Measurements from ENCODE around the gene CUL5. TPM values are rescaled to one million over a fixed set of nuclear protein-coding genes. Genes with fewer than 3 reads are reported as not detected.

Gene CUL5
- polyA plus RNA-seq, 1 donor (not counting 4 experiments of a cell fraction or from before 2014, with no cell fraction given) = 15.1 TPM

DNA sequence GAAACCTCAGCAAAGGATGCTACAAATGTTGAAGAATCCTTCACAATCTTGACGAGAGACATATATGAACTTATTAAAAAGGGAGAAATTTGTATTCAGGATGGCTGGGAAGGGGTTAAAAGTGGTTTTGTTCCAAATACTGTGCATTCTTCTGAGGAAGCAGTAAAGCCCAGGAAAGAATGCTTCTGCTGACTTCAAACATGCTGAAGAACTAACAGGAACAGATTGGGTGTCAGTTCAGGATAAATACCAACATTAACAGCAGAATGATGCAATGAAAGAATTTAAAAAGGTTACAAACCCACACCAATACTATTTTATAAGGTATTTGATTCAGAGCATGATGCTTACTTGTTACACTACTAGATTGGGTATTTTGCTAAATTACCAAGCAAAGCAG, 46.5 kb upstream of the CUL5 start:
- Histone ChIP-seq H3K27me3 (ENCODE audit: control insufficient read depth, extremely low read depth, insufficient read depth, low read length) (no peaks in the 10 kb centered on the region), H3K9me3 (ENCODE audit: control insufficient read depth, low read depth, low read length) (no peaks in the 10 kb centered on the region)
- no peak for FAIRE-seq

DNA sequence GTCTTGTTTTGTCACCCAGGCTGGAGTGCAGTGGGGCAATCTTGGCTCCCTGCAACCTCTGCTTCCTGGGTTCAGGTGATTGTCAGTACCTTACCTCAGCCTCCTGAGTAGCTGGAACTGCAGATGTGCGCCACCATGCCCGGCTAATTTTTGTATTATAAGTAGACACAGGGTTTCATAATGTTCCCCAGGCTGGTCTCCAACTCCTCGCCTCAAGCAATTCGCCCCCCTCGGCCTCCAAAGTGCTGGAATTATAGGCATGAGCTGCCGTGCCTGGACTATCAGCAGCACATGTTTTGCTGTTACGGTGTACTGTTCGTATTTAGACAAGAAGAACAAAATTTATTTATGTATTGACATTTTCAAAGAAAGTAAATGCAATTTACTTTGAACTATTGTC, 45.6 kb upstream of the CUL5 start:
- Histone ChIP-seq H3K9me3 (ENCODE audit: control insufficient read depth, low read depth, low read length) (no peaks in the 10 kb centered on the region), H3K4me2 (ENCODE audit: control insufficient read depth, extremely low read depth, insufficient read depth, low read depth, low read length) (no peak overlapping the region), H3K9me1 (ENCODE audit: control insufficient read depth, extremely low read depth, insufficient read depth, low read length) (no peaks in the 10 kb centered on the region), H3K27ac (ENCODE audit: control insufficient read depth, insufficient read depth, low read length) (no peak overlapping the region), H3K27me3 (ENCODE audit: control insufficient read depth, extremely low read depth, insufficient read depth, low read length) (no peaks in the 10 kb centered on the region), H3K9ac (ENCODE audit: control insufficient read depth, extremely low read depth, insufficient read depth, low read length) (no peak overlapping the region), H3K36me3 (ENCODE audit: control insufficient read depth in 2 of 2, extremely low read depth in 1 of 2, insufficient read depth in 2 of 2, low read length in 2 of 2) (no peaks in the 10 kb centered on the region), H2AFZ (ENCODE audit: control insufficient read depth, low read length) (no peak overlapping the region), H3K4me3 (ENCODE audit: control insufficient read depth in 2 of 3, extremely low read depth in 1 of 3, insufficient read depth in 2 of 3, low read depth in 1 of 3, low read length in 3 of 3) (no peak overlapping the region), H3K4me1 (ENCODE audit: control insufficient read depth, extremely low read depth, insufficient read depth, low read length) (no peaks in the 10 kb centered on the region), H4K20me1 (ENCODE audit: control insufficient read depth, extremely low read depth, insufficient read depth, low read length) (no peaks in the 10 kb centered on the region), H3K79me2 (ENCODE audit: control insufficient read depth, insufficient read depth, low read length) (no peaks in the 10 kb centered on the region)
- no peak for TF ChIP-seq EZH2 (IDR thresholded peaks at IDR 0.05; ENCODE audit: low read length)
- DNase-seq (ENCODE audit: low read depth, low spot score) = no peak
- dilution Hi-C loops (cut with MboI; ENCODE audit: extremely low pct_ligation_motif_present, low sequenced_read_pairs) = no loop called here
- no peak for FAIRE-seq

More for the DNA sequence above, 46.5 kb upstream of the CUL5 start:
- Histone ChIP-seq H3K79me2 (ENCODE audit: control insufficient read depth, insufficient read depth, low read length) (no peaks in the 10 kb centered on the region), H3K9me1 (ENCODE audit: control insufficient read depth, extremely low read depth, insufficient read depth, low read length) (no peaks in the 10 kb centered on the region), H2AFZ (ENCODE audit: control insufficient read depth, low read length) (no peak overlapping the region), H3K4me3 (ENCODE audit: control insufficient read depth in 2 of 3, extremely low read depth in 1 of 3, insufficient read depth in 2 of 3, low read depth in 1 of 3, low read length in 3 of 3) (no peak overlapping the region), H3K4me2 (ENCODE audit: control insufficient read depth, extremely low read depth, insufficient read depth, low read depth, low read length) (no peak overlapping the region), H3K9ac (ENCODE audit: control insufficient read depth, extremely low read depth, insufficient read depth, low read length) (no peak overlapping the region), H3K4me1 (ENCODE audit: control insufficient read depth, extremely low read depth, insufficient read depth, low read length) (no peaks in the 10 kb centered on the region), H4K20me1 (ENCODE audit: control insufficient read depth, extremely low read depth, insufficient read depth, low read length) (no peaks in the 10 kb centered on the region), H3K36me3 (ENCODE audit: control insufficient read depth in 2 of 2, extremely low read depth in 1 of 2, insufficient read depth in 2 of 2, low read length in 2 of 2) (no peaks in the 10 kb centered on the region), H3K27ac (ENCODE audit: control insufficient read depth, insufficient read depth, low read length) (no peak overlapping the region)
- DNase-seq (ENCODE audit: low read depth, low spot score) = no peak
- dilution Hi-C loops (cut with MboI; ENCODE audit: extremely low pct_ligation_motif_present, low sequenced_read_pairs) = no loop called here
- TF ChIP-seq, protein P1, sequence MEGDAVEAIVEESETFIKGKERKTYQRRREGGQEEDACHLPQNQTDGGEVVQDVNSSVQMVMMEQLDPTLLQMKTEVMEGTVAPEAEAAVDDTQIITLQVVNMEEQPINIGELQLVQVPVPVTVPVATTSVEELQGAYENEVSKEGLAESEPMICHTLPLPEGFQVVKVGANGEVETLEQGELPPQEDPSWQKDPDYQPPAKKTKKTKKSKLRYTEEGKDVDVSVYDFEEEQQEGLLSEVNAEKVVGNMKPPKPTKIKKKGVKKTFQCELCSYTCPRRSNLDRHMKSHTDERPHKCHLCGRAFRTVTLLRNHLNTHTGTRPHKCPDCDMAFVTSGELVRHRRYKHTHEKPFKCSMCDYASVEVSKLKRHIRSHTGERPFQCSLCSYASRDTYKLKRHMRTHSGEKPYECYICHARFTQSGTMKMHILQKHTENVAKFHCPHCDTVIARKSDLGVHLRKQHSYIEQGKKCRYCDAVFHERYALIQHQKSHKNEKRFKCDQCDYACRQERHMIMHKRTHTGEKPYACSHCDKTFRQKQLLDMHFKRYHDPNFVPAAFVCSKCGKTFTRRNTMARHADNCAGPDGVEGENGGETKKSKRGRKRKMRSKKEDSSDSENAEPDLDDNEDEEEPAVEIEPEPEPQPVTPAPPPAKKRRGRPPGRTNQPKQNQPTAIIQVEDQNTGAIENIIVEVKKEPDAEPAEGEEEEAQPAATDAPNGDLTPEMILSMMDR (optimal IDR thresholded peaks at IDR 0.05 in 1 of 3, IDR thresholded peaks at IDR 0.05 in 1 of 3, conservative IDR thresholded peaks at IDR 0.05 in 1 of 3; ENCODE audit: extremely low read depth in 1 of 3, insufficient read depth in 2 of 3, low read length in 3 of 3) = no peak
- TF ChIP-seq EZH2 (IDR thresholded peaks at IDR 0.05; ENCODE audit: low read length) = no peak

DNA sequence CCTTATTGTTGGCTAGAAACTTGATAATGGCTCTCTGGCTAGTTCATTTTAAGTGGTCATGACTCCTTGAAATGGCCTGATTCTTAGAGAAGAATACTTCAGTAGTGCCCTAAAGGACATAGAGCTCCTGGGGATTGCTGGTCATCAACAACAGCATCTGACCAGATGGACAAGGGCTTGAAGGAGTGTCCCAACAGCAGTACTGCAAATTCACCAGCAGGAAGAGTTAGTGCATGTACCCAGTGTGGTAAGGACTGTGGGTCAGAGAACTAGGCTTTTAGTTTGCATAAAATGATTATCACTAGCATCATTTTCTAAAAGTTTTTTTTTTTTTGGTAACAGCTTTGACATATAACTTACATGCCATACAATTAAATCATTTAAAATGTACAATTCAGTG, 39.5 kb upstream of the CUL5 start:
- no peaks in the 10 kb centered on the region for H3K4me1 ChIP-seq (ENCODE audit: control insufficient read depth, extremely low read depth, insufficient read depth, low read length)
- FAIRE-seq (no peak), DNase-seq (ENCODE audit: low read depth, low spot score) (no peak)
- no peak overlapping the region for H2AFZ ChIP-seq (ENCODE audit: control insufficient read depth, low read length)
- no peak overlapping the region for H3K4me3 ChIP-seq (ENCODE audit: control insufficient read depth in 2 of 3, extremely low read depth in 1 of 3, insufficient read depth in 2 of 3, low read depth in 1 of 3, low read length in 3 of 3)
- TF ChIP-seq EZH2 (IDR thresholded peaks at IDR 0.05; ENCODE audit: low read length) = no peak
- TF ChIP-seq, protein P1 (optimal IDR thresholded peaks at IDR 0.05 in 1 of 3, IDR thresholded peaks at IDR 0.05 in 1 of 3, conservative IDR thresholded peaks at IDR 0.05 in 1 of 3; ENCODE audit: extremely low read depth in 1 of 3, insufficient read depth in 2 of 3, low read length in 3 of 3) = peak in 1 of 3 experiments; percentile 33
- no peak overlapping the region for H3K27ac ChIP-seq (ENCODE audit: control insufficient read depth, insufficient read depth, low read length)
- H3K27me3 ChIP-seq (ENCODE audit: control insufficient read depth, extremely low read depth, insufficient read depth, low read length) = no peaks in the 10 kb centered on the region
- H3K9me3 ChIP-seq (ENCODE audit: control insufficient read depth, low read depth, low read length) = no peaks in the 10 kb centered on the region
- no peak overlapping the region for H3K4me2 ChIP-seq (ENCODE audit: control insufficient read depth, extremely low read depth, insufficient read depth, low read depth, low read length)
- H3K9ac ChIP-seq (ENCODE audit: control insufficient read depth, extremely low read depth, insufficient read depth, low read length) = no peak overlapping the region
- no peaks in the 10 kb centered on the region for H3K36me3 ChIP-seq (ENCODE audit: control insufficient read depth in 2 of 2, extremely low read depth in 1 of 2, insufficient read depth in 2 of 2, low read length in 2 of 2)
- no peaks in the 10 kb centered on the region for H4K20me1 ChIP-seq (ENCODE audit: control insufficient read depth, extremely low read depth, insufficient read depth, low read length)
- no peaks in the 10 kb centered on the region for H3K9me1 ChIP-seq (ENCODE audit: control insufficient read depth, extremely low read depth, insufficient read depth, low read length)
- dilution Hi-C loops (cut with MboI; ENCODE audit: extremely low pct_ligation_motif_present, low sequenced_read_pairs) = no loop called here
- H3K79me2 ChIP-seq (ENCODE audit: control insufficient read depth, insufficient read depth, low read length) = no peaks in the 10 kb centered on the region
